Measurements from ENCODE around the gene DENND10.
"Not testable (repeated sequence)": the region's sequence is repeated elsewhere in the genome, so short reads cannot be mapped to it uniquely, and the experiment has no call there.

The DENND10 gene

DNA sequence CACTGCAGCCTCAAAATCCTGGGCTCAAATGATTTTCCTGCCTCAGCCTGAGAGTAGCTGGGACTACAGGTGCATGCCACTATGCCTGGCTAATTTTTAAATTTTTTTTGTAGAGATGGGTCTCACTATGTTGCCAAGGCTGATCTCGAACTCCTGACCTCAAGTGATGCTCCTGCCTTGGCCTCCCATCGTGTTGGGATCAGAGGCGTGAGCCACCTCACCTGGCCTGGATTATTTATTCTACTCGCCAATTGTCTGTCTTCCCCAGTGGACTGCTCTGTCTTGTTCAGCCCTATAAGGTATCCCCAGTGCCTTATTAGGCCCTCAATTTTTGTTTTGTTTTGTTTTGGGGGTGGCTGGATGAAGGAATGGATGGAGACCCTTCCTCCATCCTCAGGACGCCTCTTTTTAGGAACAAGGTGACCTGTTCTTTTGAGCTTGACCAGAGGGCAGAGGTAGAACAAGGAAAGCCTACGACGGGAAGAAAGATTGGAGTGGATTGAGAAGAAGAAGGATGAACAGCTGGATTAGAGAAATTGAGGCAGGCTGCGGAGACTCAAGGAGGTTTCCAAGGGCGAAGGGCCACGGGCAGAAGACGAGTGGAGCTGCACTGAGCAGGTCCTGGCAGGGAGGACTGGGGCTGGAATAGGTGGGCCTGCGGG, 541 bp upstream of the DENND10 start:
- no peak overlapping the region for H3K4me2 ChIP-seq (ENCODE audit: insufficient read depth, low read length, poor library complexity, severe bottlenecking)
- H3K36me3 ChIP-seq (replicated peaks in 1 of 2; ENCODE audit: control insufficient read depth in 2 of 2, insufficient read depth in 2 of 2, low read length in 2 of 2): peaks cover 3 to 24% of the 10 kb centered on the region in 2 donors
- peaks cover 0 to 2% of the 10 kb centered on the region in 2 donors for H3K4me1 ChIP-seq (ENCODE audit: control insufficient read depth in 2 of 2, insufficient read depth in 1 of 2, low read depth in 1 of 2, low read length in 2 of 2)
- H4K8ac ChIP-seq (ENCODE audit: low read depth, low read length): no peak overlapping the region
- no CpG with 5 or more reads among the region's 12 CpGs for WGBS, 2 donors (ENCODE audit: extremely low coverage in 2 of 2, insufficient read length in 2 of 2, insufficient replicate concordance in 1 of 2)
- no peak overlapping the region for H3K23ac ChIP-seq (ENCODE audit: low read depth, low read length, poor library complexity)
- peak overlapping the region in 1 of 2 donors; percentile 29 for H3K4me3 ChIP-seq (ENCODE audit: low read length in 2 of 2)
- H2BK120ac ChIP-seq (ENCODE audit: low read depth, low read length): no peak overlapping the region
- H2BK12ac ChIP-seq (ENCODE audit: low read length): no peak overlapping the region
- H3K9me3 ChIP-seq (replicated peaks in 1 of 2; ENCODE audit: control insufficient read depth in 2 of 2, insufficient read depth in 1 of 2, low read depth in 1 of 2, low read length in 2 of 2): no peaks in the 10 kb centered on the region
- no peak overlapping the region for H2AK5ac ChIP-seq (ENCODE audit: low read depth, low read length)
- peaks cover 0 to 8% (median 0%) of the 10 kb centered on the region in 3 experiments for H3K27me3 ChIP-seq (ENCODE audit: control insufficient read depth in 3 of 3, insufficient read depth in 3 of 3, low read depth in 1 of 3, low read length in 3 of 3)
- no peak overlapping the region for H2BK5ac ChIP-seq (ENCODE audit: low read length)
- peaks cover 3% of the 10 kb centered on the region for H3K79me1 ChIP-seq (ENCODE audit: low read depth, low read length)
- H3K4ac ChIP-seq (ENCODE audit: low read length): no peak overlapping the region
- peak overlapping the region; percentile 50 for H3K18ac ChIP-seq (ENCODE audit: low read length)
- no peak overlapping the region for H3K27ac ChIP-seq (replicated peaks; ENCODE audit: low read length)
- H2AFZ ChIP-seq (ENCODE audit: low read length): peak overlapping the region; percentile 90
- H3K14ac ChIP-seq (ENCODE audit: low read length): no peak overlapping the region
- no peak overlapping the region for H3K9ac ChIP-seq (ENCODE audit: low read depth, low read length, poor library complexity)
- peak; percentile 11 for DNase-seq (ENCODE audit: low spot score)
- H2BK15ac ChIP-seq (ENCODE audit: low read length): no peak overlapping the region
- no peak overlapping the region for H4K91ac ChIP-seq (ENCODE audit: low read depth, low read length, poor library complexity)

DNA sequence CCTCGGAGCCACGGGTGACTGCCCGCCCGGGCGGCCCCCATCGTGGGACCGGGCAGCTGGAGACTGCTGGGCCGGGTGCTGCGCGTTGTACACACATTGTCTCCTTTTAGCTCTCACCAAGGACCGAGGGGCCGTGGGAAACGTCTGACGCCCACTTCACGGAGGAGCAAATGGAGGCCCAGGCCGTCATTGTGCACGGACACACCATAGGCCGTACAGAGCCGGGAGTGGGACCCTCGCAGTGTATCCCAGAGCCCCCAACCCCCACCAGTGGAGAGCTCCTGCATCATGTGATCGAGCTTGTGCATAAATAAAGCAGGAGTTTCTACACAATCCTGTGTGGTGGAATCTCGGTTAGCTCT, 722 bp downstream of the DENND10 start:
- peak overlapping the region; percentile 63 to 100 for H3K4me3 ChIP-seq (ENCODE audit: low read length in 2 of 2)
- H3K18ac ChIP-seq (ENCODE audit: low read length): peak overlapping the region; percentile 91
- peaks cover 0 to 8% (median 0%) of the 10 kb centered on the region in 3 experiments for H3K27me3 ChIP-seq (ENCODE audit: control insufficient read depth in 3 of 3, insufficient read depth in 3 of 3, low read depth in 1 of 3, low read length in 3 of 3)
- peaks cover 0 to 2% of the 10 kb centered on the region in 2 donors for H3K4me1 ChIP-seq (ENCODE audit: control insufficient read depth in 2 of 2, insufficient read depth in 1 of 2, low read depth in 1 of 2, low read length in 2 of 2)
- H3K36me3 ChIP-seq (replicated peaks in 1 of 2; ENCODE audit: control insufficient read depth in 2 of 2, insufficient read depth in 2 of 2, low read length in 2 of 2): peaks cover 3 to 36% of the 10 kb centered on the region in 2 donors
- peak overlapping the region; percentile 60 for H2AK5ac ChIP-seq (ENCODE audit: low read depth, low read length)
- H2BK15ac ChIP-seq (ENCODE audit: low read length): no peak overlapping the region
- no peak overlapping the region for H2BK5ac ChIP-seq (ENCODE audit: low read length)
- no peak overlapping the region for H4K8ac ChIP-seq (ENCODE audit: low read depth, low read length)
- H2AFZ ChIP-seq (ENCODE audit: low read length): peak overlapping the region; percentile 96
- no peak overlapping the region for H2BK12ac ChIP-seq (ENCODE audit: low read length)
- H3K79me1 ChIP-seq (ENCODE audit: low read depth, low read length): peaks cover 3% of the 10 kb centered on the region
- no peak overlapping the region for H3K4ac ChIP-seq (ENCODE audit: low read length)
- H3K4me2 ChIP-seq (ENCODE audit: insufficient read depth, low read length, poor library complexity, severe bottlenecking): peak overlapping the region; percentile 81
- peak overlapping the region; percentile 83 for H3K23ac ChIP-seq (ENCODE audit: low read depth, low read length, poor library complexity)
- DNase-seq (ENCODE audit: low spot score): peak; percentile 24
- no peaks in the 10 kb centered on the region for H3K9me3 ChIP-seq (replicated peaks in 1 of 2; ENCODE audit: control insufficient read depth in 2 of 2, insufficient read depth in 1 of 2, low read depth in 1 of 2, low read length in 2 of 2)
- H4K91ac ChIP-seq (ENCODE audit: low read depth, low read length, poor library complexity): no peak overlapping the region
- H2BK120ac ChIP-seq (ENCODE audit: low read depth, low read length): no peak overlapping the region
- H3K14ac ChIP-seq (ENCODE audit: low read length): peak overlapping the region; percentile 9
- WGBS, 2 donors (ENCODE audit: extremely low coverage in 2 of 2, insufficient read length in 2 of 2, insufficient replicate concordance in 1 of 2): no CpG with 5 or more reads among the region's 22 CpGs
- peak overlapping the region; percentile 85 for H3K9ac ChIP-seq (ENCODE audit: low read depth, low read length, poor library complexity)
- no peak overlapping the region for H3K27ac ChIP-seq (replicated peaks; ENCODE audit: low read length)

DNA sequence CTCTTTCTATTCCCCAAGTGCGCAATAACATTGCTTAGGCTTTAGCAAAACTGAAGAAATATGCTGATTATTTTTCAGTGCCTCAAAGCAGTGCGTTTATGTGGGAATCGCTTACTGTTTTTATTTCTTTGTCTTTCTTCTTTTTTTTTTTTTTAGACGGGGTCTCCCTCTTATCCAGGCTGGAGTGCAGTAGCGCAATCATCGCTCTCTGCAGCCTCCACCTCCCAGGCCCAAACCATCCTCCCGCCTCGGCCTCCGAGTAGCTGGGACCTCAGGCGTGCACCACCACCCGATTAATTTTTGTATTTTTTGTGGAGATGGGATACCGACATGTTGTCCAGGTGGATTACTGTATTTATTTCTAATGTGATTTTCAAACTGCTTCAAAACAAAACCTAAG, 1.2 kb downstream of the DENND10 start:
- Histone ChIP-seq H3K18ac (ENCODE audit: low read length) (no peak overlapping the region), H3K14ac (ENCODE audit: low read length) (no peak overlapping the region), H3K27me3 (ENCODE audit: control insufficient read depth in 3 of 3, insufficient read depth in 3 of 3, low read depth in 1 of 3, low read length in 3 of 3) (peaks cover 0 to 8% (median 0%) of the 10 kb centered on the region in 3 experiments), H3K4me1 (ENCODE audit: control insufficient read depth in 2 of 2, insufficient read depth in 1 of 2, low read depth in 1 of 2, low read length in 2 of 2) (peaks cover 0 to 2% of the 10 kb centered on the region in 2 donors), H2AFZ (ENCODE audit: low read length) (no peak overlapping the region), H2BK15ac (ENCODE audit: low read length) (no peak overlapping the region), H2AK5ac (ENCODE audit: low read depth, low read length) (no peak overlapping the region), H3K4me3 (ENCODE audit: low read length in 2 of 2) (peak overlapping the region in 1 of 2 donors; percentile 63), H2BK120ac (ENCODE audit: low read depth, low read length) (no peak overlapping the region), H4K91ac (ENCODE audit: low read depth, low read length, poor library complexity) (no peak overlapping the region), H3K9ac (ENCODE audit: low read depth, low read length, poor library complexity) (no peak overlapping the region), H3K27ac (replicated peaks; ENCODE audit: low read length) (no peak overlapping the region), H3K9me3 (replicated peaks in 1 of 2; ENCODE audit: control insufficient read depth in 2 of 2, insufficient read depth in 1 of 2, low read depth in 1 of 2, low read length in 2 of 2) (no peaks in the 10 kb centered on the region), H2BK12ac (ENCODE audit: low read length) (no peak overlapping the region), H3K79me1 (ENCODE audit: low read depth, low read length) (peaks cover 3% of the 10 kb centered on the region), H3K23ac (ENCODE audit: low read depth, low read length, poor library complexity) (no peak overlapping the region), H3K4me2 (ENCODE audit: insufficient read depth, low read length, poor library complexity, severe bottlenecking) (peak overlapping the region; percentile 81), H3K36me3 (replicated peaks in 1 of 2; ENCODE audit: control insufficient read depth in 2 of 2, insufficient read depth in 2 of 2, low read length in 2 of 2) (peaks cover 3 to 41% of the 10 kb centered on the region in 2 donors), H4K8ac (ENCODE audit: low read depth, low read length) (no peak overlapping the region), H2BK5ac (ENCODE audit: low read length) (no peak overlapping the region), H3K4ac (ENCODE audit: low read length) (no peak overlapping the region)
- WGBS, 2 donors (ENCODE audit: extremely low coverage in 2 of 2, insufficient read length in 2 of 2, insufficient replicate concordance in 1 of 2): no CpG with 5 or more reads among the region's 12 CpGs
- no peak for DNase-seq (ENCODE audit: low spot score)

DNA sequence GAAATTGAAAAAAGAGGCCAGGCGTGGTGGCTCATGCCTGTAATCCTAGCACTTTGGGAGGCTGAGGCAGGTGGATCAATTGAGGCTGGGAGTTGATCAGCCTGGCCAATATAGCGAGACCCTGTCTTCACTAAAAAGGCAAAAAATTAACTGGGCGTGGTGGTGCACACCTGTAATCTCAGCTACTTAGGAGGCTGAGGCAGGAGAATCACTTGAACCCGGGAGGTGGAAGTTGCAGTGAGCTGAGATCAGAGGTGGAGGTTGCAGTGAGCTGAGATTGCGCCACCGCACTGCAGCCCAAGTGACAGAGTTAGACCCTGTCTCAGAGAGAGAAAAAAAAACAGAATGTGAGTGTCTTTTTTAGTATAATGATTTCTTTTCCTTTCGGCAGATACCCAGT, 2.0 kb downstream of the DENND10 start:
- H4K91ac ChIP-seq (ENCODE audit: low read depth, low read length, poor library complexity); H3K4me3 ChIP-seq (ENCODE audit: low read length in 2 of 2); DNase-seq (ENCODE audit: low spot score); H3K4me1 ChIP-seq (ENCODE audit: control insufficient read depth in 2 of 2, insufficient read depth in 1 of 2, low read depth in 1 of 2, low read length in 2 of 2); H3K27ac ChIP-seq (replicated peaks; ENCODE audit: low read length); H2BK12ac ChIP-seq (ENCODE audit: low read length); H2AK5ac ChIP-seq (ENCODE audit: low read depth, low read length); H2BK15ac ChIP-seq (ENCODE audit: low read length); H3K23ac ChIP-seq (ENCODE audit: low read depth, low read length, poor library complexity); H2BK120ac ChIP-seq (ENCODE audit: low read depth, low read length); H3K79me1 ChIP-seq (ENCODE audit: low read depth, low read length); H3K14ac ChIP-seq (ENCODE audit: low read length); H2BK5ac ChIP-seq (ENCODE audit: low read length); H3K9me3 ChIP-seq (replicated peaks in 1 of 2; ENCODE audit: control insufficient read depth in 2 of 2, insufficient read depth in 1 of 2, low read depth in 1 of 2, low read length in 2 of 2); H3K27me3 ChIP-seq (ENCODE audit: control insufficient read depth in 3 of 3, insufficient read depth in 3 of 3, low read depth in 1 of 3, low read length in 3 of 3); H4K8ac ChIP-seq (ENCODE audit: low read depth, low read length); H3K4ac ChIP-seq (ENCODE audit: low read length); H3K18ac ChIP-seq (ENCODE audit: low read length); H3K9ac ChIP-seq (ENCODE audit: low read depth, low read length, poor library complexity); H3K4me2 ChIP-seq (ENCODE audit: insufficient read depth, low read length, poor library complexity, severe bottlenecking); H2AFZ ChIP-seq (ENCODE audit: low read length): not testable (repeated sequence)
- WGBS, 2 donors (ENCODE audit: extremely low coverage in 2 of 2, insufficient read length in 2 of 2, insufficient replicate concordance in 1 of 2): no CpG with 5 or more reads among the region's 7 CpGs
- peaks cover 3 to 49% of the 10 kb centered on the region in 2 donors for H3K36me3 ChIP-seq (replicated peaks in 1 of 2; ENCODE audit: control insufficient read depth in 2 of 2, insufficient read depth in 2 of 2, low read length in 2 of 2)
